RPMI7951 (cell line): ENCODE data around the gene SMIM35. TPM values are rescaled to one million over a fixed set of nuclear protein-coding genes. Genes with fewer than 3 reads are reported as not detected.

Source experiments
- DNase-seq: peaks from one replicate; pipeline ENCODE4 v3.0.0-alpha.2; 2012; ENCODE audit warnings: low read depth
- total RNA-seq: library from RNA; depleted of rRNA; stranded (reverse); fragments of >200 nt; shearing (Covaris generic); gene quantifications from 2 replicates; pipeline ENCODE4 v1.2.3, GENCODE V29; 2014; rRNA removed

The SMIM35 gene
- not detected in 2 replicates for total RNA-seq

GRCh38 chr11:118086913-118087768 is at the start of gene SMIM35:
SMIM35 (minus strand) TSS chr11:118086963; CDS start chr11:118086757, 206 bp downstream.
- no peak for DNase-seq

- DNase-seq = no peak
Observed at GRCh38 chr11:118136341-118136740, 49.6 kb upstream of the SMIM35 start.

- DNase-seq = no peak
Observed at GRCh38 chr11:118135796-118136165, 49.0 kb upstream of the SMIM35 start.

GRCh38 chr11:118135051-118135795 is 48.5 kb upstream of the SMIM35 start:
- DNase-seq = no peak

- no peak for DNase-seq
Observed at GRCh38 chr11:118133816-118134215, 47.1 kb upstream of the SMIM35 start.

- no peak for DNase-seq
Observed at GRCh38 chr11:118132385-118133151, 45.8 kb upstream of the SMIM35 start.

- DNase-seq = no peak
Observed at GRCh38 chr11:118129471-118130172, 42.9 kb upstream of the SMIM35 start.

GRCh38 chr11:118128721-118129470 is 42.1 kb upstream of the SMIM35 start:
- DNase-seq = no peak

GRCh38 chr11:118128310-118128709 is 41.5 kb upstream of the SMIM35 start:
- no peak for DNase-seq

GRCh38 chr11:118126082-118126838 is 39.5 kb upstream of the SMIM35 start:
- DNase-seq = no peak

GRCh38 chr11:118124929-118125535 is 38.3 kb upstream of the SMIM35 start:
- DNase-seq = no peak

- DNase-seq = no peak
Observed at GRCh38 chr11:118120793-118121192, 34.0 kb upstream of the SMIM35 start.

- DNase-seq = no peak
Observed at GRCh38 chr11:118117790-118118601, 31.2 kb upstream of the SMIM35 start.

- no peak for DNase-seq
Observed at GRCh38 chr11:118115048-118115447, 28.3 kb upstream of the SMIM35 start.

- DNase-seq = no peak
Observed at GRCh38 chr11:118114266-118114665, 27.5 kb upstream of the SMIM35 start.

- no peak for DNase-seq
Observed at GRCh38 chr11:118112711-118113430, 26.1 kb upstream of the SMIM35 start.

- no peak for DNase-seq
Observed at GRCh38 chr11:118111744-118112035, 24.9 kb upstream of the SMIM35 start.

GRCh38 chr11:118111019-118111743 is 24.4 kb upstream of the SMIM35 start:
- no peak for DNase-seq
